K562 (cell line): Measurements from ENCODE around the gene SEC61A1. TPM values are rescaled to one million over a fixed set of nuclear protein-coding genes. Genes with fewer than 3 reads are reported as not detected.
A peak's percentile ranks its signal among the peaks of the same experiment; 100 is the strongest.

Source experiments
- CC2D1A ChIP-seq: fragments of 450-650 bp; IDR thresholded peaks from 2 replicates; pipeline ENCODE4 v1.6.1; 2017; ENCODE audit warnings: mild to moderate bottlenecking
- HMG20A ChIP-seq: fragments of 450-650 bp; formaldehyde crosslinking; conservative IDR thresholded peaks from 2 replicates; pipeline ENCODE4 v1.4.0; 2020; ENCODE audit warnings: mild to moderate bottlenecking, mixed read lengths
- HNRNPUL1 ChIP-seq: fragments of 200-400 bp; formaldehyde crosslinking; IDR thresholded peaks from 2 replicates; pipeline ENCODE4 v1.6.1; 2017; ENCODE audit warnings: low read length
- HSF4 ChIP-seq: fragments of 250-450 bp; sonication (Bioruptor Pico); IDR thresholded peaks from 2 replicates; pipeline ENCODE4 v2.1.2; 2022; ENCODE audit warnings: mild to moderate bottlenecking, moderate library complexity, borderline replicate concordance
- KLF10 ChIP-seq: fragments of 250-450 bp; sonication (Bioruptor Pico); IDR thresholded peaks from 2 replicates; pipeline ENCODE4 v1.6.1; 2021; ENCODE audit warnings: matching md5 sums
- MAZ ChIP-seq, 2 experiments: fragments of 450-650 bp in 1 of 2; sonication (generic) in 1 of 2; formaldehyde crosslinking; IDR thresholded peaks in 1 of 2; conservative IDR thresholded peaks in 1 of 2; 2 replicates each; pipeline versions ENCODE4 v1.4.0 to v1.5.0; 2020; ENCODE audit warnings: mild to moderate bottlenecking in 1 of 2, missing genetic modification reagents in 1 of 2
- MYC ChIP-seq, 2 experiments: fragments of 250-450 bp in 1 of 2; sonication (Bioruptor Pico) in 1 of 2; IDR thresholded peaks; 2 replicates each; pipeline versions ENCODE4 v1.5.1 to v1.6.1; 2012 to 2021; ENCODE audit warnings: low read depth in 2 of 2, borderline replicate concordance in 1 of 2, improper control_type of control experiment in 1 of 2, low read length in 1 of 2, mild to moderate bottlenecking in 1 of 2, moderate library complexity in 1 of 2
- PHF21A ChIP-seq: fragments of 450-650 bp; IDR thresholded peaks from 2 replicates; pipeline ENCODE4 v1.6.1; 2017; ENCODE audit warnings: low read depth, borderline replicate concordance
- PKNOX1 ChIP-seq: fragments of 450-650 bp; IDR thresholded peaks from 2 replicates; pipeline ENCODE4 v1.6.1; 2016
- POLR2AphosphoS5 ChIP-seq: IDR thresholded peaks from 2 replicates; pipeline ENCODE4 v1.6.1; 2011; ENCODE audit warnings: mild to moderate bottlenecking, low read depth, low read length, moderate library complexity; ENCODE audit not compliant: control insufficient read depth, insufficient read depth
- POLR2B ChIP-seq: fragments of 450-650 bp; IDR thresholded peaks from 2 replicates; pipeline ENCODE4 v1.6.1; 2018; ENCODE audit warnings: low read depth; ENCODE audit not compliant: partially characterized antibody
- POU5F1 ChIP-seq: fragments of 150-350 bp; IDR thresholded peaks from 2 replicates; pipeline ENCODE4 v1.6.1; 2014; ENCODE audit warnings: borderline replicate concordance, low read length, low read depth, mild to moderate bottlenecking; ENCODE audit not compliant: partially characterized antibody
- PTRF ChIP-seq: fragments of 450-650 bp; IDR thresholded peaks from 2 replicates; pipeline ENCODE4 v1.6.1; 2016; ENCODE audit warnings: mild to moderate bottlenecking, missing genetic modification characterization, missing compliant biosample characterization
- RAD51 ChIP-seq: fragments of 450-650 bp; IDR thresholded peaks from 2 replicates; pipeline ENCODE4 v1.7.1; 2016; ENCODE audit warnings: low read depth, mild to moderate bottlenecking, borderline replicate concordance
- RFX5 ChIP-seq: IDR thresholded peaks from 2 replicates; pipeline ENCODE4 v1.6.1; 2011; ENCODE audit warnings: low read depth, mild to moderate bottlenecking, improper control_type of control experiment, low read length
- RNF2 ChIP-seq: sonication (generic); IDR thresholded peaks from 2 replicates; pipeline ENCODE4 v1.6.1; 2016
- SAFB ChIP-seq: fragments of 200-400 bp; formaldehyde crosslinking; IDR thresholded peaks from 2 replicates; pipeline ENCODE4 v1.6.1; 2017; ENCODE audit warnings: low read depth, low read length, borderline replicate concordance
- SIRT6 ChIP-seq: IDR thresholded peaks from one replicate; pipeline ENCODE4 v1.6.1; 2012; ENCODE audit warnings: low read depth, mild to moderate bottlenecking, control low read depth, inconsistent platforms, low read length, moderate library complexity
- SMARCE1 ChIP-seq: fragments of 450-650 bp; IDR thresholded peaks from 2 replicates; pipeline ENCODE4 v1.7.1; 2016; ENCODE audit warnings: mild to moderate bottlenecking
- UBTF ChIP-seq, 2 experiments: IDR thresholded peaks; 2 replicates each; pipeline ENCODE4 v1.6.1; 2012; ENCODE audit warnings: improper control_type of control experiment in 2 of 2, low read depth in 2 of 2, low read length in 2 of 2, borderline replicate concordance in 1 of 2
- XRCC3 ChIP-seq: fragments of 450-650 bp; IDR thresholded peaks from 2 replicates; pipeline ENCODE4 v1.6.1; 2017; ENCODE audit warnings: mild to moderate bottlenecking, moderate library complexity
- ZBTB43 ChIP-seq: sonication (generic); formaldehyde crosslinking; IDR thresholded peaks from 2 replicates; pipeline ENCODE4 v1.8.0; 2023; ENCODE audit warnings: mild to moderate bottlenecking, missing genetic modification reagents
- ZFP1 ChIP-seq: fragments of 450-650 bp; formaldehyde crosslinking; IDR thresholded peaks from 2 replicates; pipeline ENCODE4 v1.4.0; 2020; ENCODE audit warnings: mild to moderate bottlenecking, mixed read lengths
- ZNF253 ChIP-seq: fragments of 250-450 bp; sonication (Bioruptor Pico); conservative IDR thresholded peaks from 2 replicates; pipeline ENCODE4 v1.6.1; 2021; ENCODE audit warnings: mild to moderate bottlenecking
- polyA plus RNA-seq, 8 experiments: library from polyadenylated mRNA; depleted of rRNA in 4 of 8; stranded (reverse) in 5 of 8; unstranded in 3 of 8; fragments of >200 nt; fragmentation: Nextera tagmentation in 2 of 8; fragmentation: Illumina TruSeq in 1 of 8; extraction: Ambion mirVana in 2 of 8; extraction: Trizol in 1 of 8; gene quantifications; 2 replicates each; pipeline versions ENCODE4 v1.2.1 to v1.2.3, GENCODE V29; 2011 to 2014; ENCODE audit warnings: inconsistent platforms in 1 of 8, missing spikeins in 1 of 8
- total RNA-seq, 7 experiments: library from RNA; depleted of rRNA in 6 of 7; stranded (reverse); fragments of >200 nt in 6 of 7; fragmentation: Illumina TruSeq in 2 of 7; extraction: Trizol in 2 of 7; gene quantifications; 2 replicates each; pipeline versions ENCODE4 v1.2.1 to v1.2.3, GENCODE V29; 2011 to 2021; ENCODE audit warnings: low replicate concordance in 1 of 7

Gene SEC61A1
- total and polyA plus RNA-seq, 9 of the 15 experiments (the other 6 are each of a cell fraction or from before 2014, with no cell fraction given) = 1.9 to 140 (median 79.1) TPM

- peak; percentile 61 for TF ChIP-seq POLR2AphosphoS5
- no peak for TF ChIP-seq PTRF
- no peak for TF ChIP-seq HSF4
- no peak for TF ChIP-seq SIRT6
- peak; percentile 78; the same call in 1 of the 2 replicates for TF ChIP-seq SAFB
- TF ChIP-seq XRCC3 = no peak
- TF ChIP-seq POLR2B = peak; percentile 17
- TF ChIP-seq HNRNPUL1 = no peak
- TF ChIP-seq SMARCE1 = no peak
- no peak for TF ChIP-seq ZFP1
- peak; percentile 51 to 72; a peak in 3 of 4 replicates for TF ChIP-seq MAZ (CRISPR knock-in tag; conservative IDR thresholded peaks at IDR 0.05 in 1 of 2, IDR thresholded peaks at IDR 0.05 in 1 of 2)
- no peak for TF ChIP-seq RFX5
- TF ChIP-seq PHF21A = no peak
- peak; percentile 56; the same call in 1 of the 2 replicates for TF ChIP-seq RNF2
- no peak for TF ChIP-seq CC2D1A
- TF ChIP-seq PKNOX1 = peak; percentile 96
- no peak for TF ChIP-seq ZBTB43
- TF ChIP-seq HMG20A (CRISPR knock-in tag) = no peak
- no peak for TF ChIP-seq RAD51
- no peak for TF ChIP-seq ZNF253 (CRISPR knock-in tag)
- TF ChIP-seq MYC (IDR thresholded peaks at IDR 0.05; ENCODE audit: low read depth, low read length) = peak; percentile 80
- TF ChIP-seq MYC (CRISPR knock-in tag; IDR thresholded peaks at IDR 0.05; ENCODE audit: borderline replicate concordance, low read depth) = no peak
- no peak for TF ChIP-seq KLF10 (CRISPR knock-in tag)
- no peak for TF ChIP-seq POU5F1
- peak in 1 of 2 experiments; percentile 72; a peak in 2 of 4 replicates for TF ChIP-seq UBTF (IDR thresholded peaks at IDR 0.05; ENCODE audit: borderline replicate concordance in 1 of 2, low read depth in 2 of 2, low read length in 2 of 2)
These were observed 24.4 kb downstream of the SEC61A1 start (continued) for GRCh38 chr3:128076483-128077201.
